Activated B cell treated with CpG ODN at 0.5 μM for 24 hours (primary cell): ENCODE results near the gene KRTAP4-3. TPM values are rescaled to one million over a fixed set of nuclear protein-coding genes. Genes with fewer than 3 reads are reported as not detected.
"Not testable (repeated sequence)": the region's sequence is repeated elsewhere in the genome, so short reads cannot be mapped to it uniquely, and the experiment has no call there.

Experiments
- ATAC-seq: fragments of 200-7000 bp; cut with Tn5 transposase; one replicate; pipeline ENCODE4 v1.10.0; 2021; ENCODE audit warnings: low read depth, mild to moderate bottlenecking, moderate library complexity
- CTCF ChIA-PET: fragments of 350-600 bp; sonication (Branson Sonifier 250); formaldehyde crosslinking; loops from one replicate; lab custom pipeline; 2021; ENCODE audit warnings: antibody characterized with exemption; lab: Charles Lee
- POLR2A ChIA-PET: fragments of 350-600 bp; sonication (Branson Sonifier 250); formaldehyde crosslinking; loops from one replicate; lab custom pipeline; 2021; ENCODE audit warnings: antibody characterized with exemption; lab: Charles Lee
- DNase-seq: peaks from one replicate; pipeline ENCODE4 v3.0.0; 2022
- H3K27ac Mint-ChIP-seq: one replicate; pipeline ENCODE4 v1.8.0; 2020; ENCODE audit warnings: mixed read lengths
- H3K27me3 Mint-ChIP-seq: one replicate; pipeline ENCODE4 v1.8.0; 2021; ENCODE audit warnings: mixed read lengths
- H3K36me3 Mint-ChIP-seq: one replicate; pipeline ENCODE4 v1.8.0; 2021; ENCODE audit warnings: low read depth, mixed read lengths
- H3K4me1 Mint-ChIP-seq: one replicate; pipeline ENCODE4 v1.8.0; 2021; ENCODE audit warnings: mixed read lengths
- H3K4me3 Mint-ChIP-seq: one replicate; pipeline ENCODE4 v1.8.0; 2020; ENCODE audit warnings: mild to moderate bottlenecking, mixed read lengths
- H3K9me3 Mint-ChIP-seq: one replicate; pipeline ENCODE4 v1.8.0; 2020; ENCODE audit warnings: mixed read lengths
- intact Hi-C: fragments of 100-400 bp; cut with micrococcal nuclease; formaldehyde crosslinking; loops from one replicate; pipeline ENCODE4 v1.15.1; 2024
- total RNA-seq: library from RNA; stranded (reverse); gene quantifications from 2 replicates; pipeline ENCODE4 v1.2.3, GENCODE V29; 2022
- TF ChIP-seq, protein P1 (sequence below): fragments of 200-600 bp; IDR thresholded peaks from one replicate; pipeline ENCODE4 v1.8.0; 2022; ENCODE audit warnings: antibody characterized with exemption, mild to moderate bottlenecking

KRTAP4-3 gene
- total RNA-seq, 1 donor from 2014 or later, result not detected

DNA sequence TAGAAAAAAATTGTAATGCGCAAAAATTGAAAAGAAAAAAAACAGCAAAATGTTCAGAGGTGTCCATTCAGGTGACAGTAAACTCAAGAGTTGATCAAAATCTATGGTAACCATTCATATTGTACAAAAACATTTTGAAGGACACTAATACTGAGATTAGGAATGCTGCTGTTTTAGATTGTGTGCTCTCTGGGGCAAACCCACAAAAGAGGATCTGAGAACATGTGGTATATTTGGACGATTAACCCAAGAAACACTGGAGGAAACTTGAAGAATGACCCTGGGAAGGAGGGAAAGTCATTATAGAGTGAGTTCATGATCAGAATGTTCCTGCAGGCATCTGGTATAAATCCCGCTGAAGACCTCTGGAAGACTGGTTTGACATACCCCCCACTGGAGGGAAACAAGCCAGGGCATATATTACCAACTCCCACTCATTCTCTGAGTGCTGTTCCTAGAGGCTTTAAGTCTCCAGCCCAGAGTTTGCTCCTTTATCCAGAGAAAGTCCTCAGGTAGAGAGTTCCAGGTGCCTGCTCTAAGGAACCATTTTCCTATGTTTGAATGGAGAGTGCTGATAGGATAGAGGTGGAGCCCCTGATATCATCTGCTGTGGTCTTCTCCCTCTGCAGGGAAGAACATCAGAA is 8.8 kb upstream of the KRTAP4-3 start:
- H3K4me3 Mint-ChIP-seq, result peak overlapping the region; percentile 24
- H3K36me3 Mint-ChIP-seq, result no peaks in the 10 kb centered on the region
- peaks cover 41% of the 10 kb centered on the region for H3K4me1 Mint-ChIP-seq
- DNase-seq (no peak), ATAC-seq (peak; percentile 70)
- ChIA-PET POLR2A (interaction anchor here (1.0 to 1.2 kb wide), 2 partner anchors 11 to 513 kb away, joined by 3 to 4 read pairs; no protein-coding TSS in a partner anchor), CTCF (no interaction called here)
- TF ChIP-seq, protein P1, sequence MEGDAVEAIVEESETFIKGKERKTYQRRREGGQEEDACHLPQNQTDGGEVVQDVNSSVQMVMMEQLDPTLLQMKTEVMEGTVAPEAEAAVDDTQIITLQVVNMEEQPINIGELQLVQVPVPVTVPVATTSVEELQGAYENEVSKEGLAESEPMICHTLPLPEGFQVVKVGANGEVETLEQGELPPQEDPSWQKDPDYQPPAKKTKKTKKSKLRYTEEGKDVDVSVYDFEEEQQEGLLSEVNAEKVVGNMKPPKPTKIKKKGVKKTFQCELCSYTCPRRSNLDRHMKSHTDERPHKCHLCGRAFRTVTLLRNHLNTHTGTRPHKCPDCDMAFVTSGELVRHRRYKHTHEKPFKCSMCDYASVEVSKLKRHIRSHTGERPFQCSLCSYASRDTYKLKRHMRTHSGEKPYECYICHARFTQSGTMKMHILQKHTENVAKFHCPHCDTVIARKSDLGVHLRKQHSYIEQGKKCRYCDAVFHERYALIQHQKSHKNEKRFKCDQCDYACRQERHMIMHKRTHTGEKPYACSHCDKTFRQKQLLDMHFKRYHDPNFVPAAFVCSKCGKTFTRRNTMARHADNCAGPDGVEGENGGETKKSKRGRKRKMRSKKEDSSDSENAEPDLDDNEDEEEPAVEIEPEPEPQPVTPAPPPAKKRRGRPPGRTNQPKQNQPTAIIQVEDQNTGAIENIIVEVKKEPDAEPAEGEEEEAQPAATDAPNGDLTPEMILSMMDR, result no peak
- no peaks in the 10 kb centered on the region for H3K9me3 Mint-ChIP-seq
- H3K27me3 Mint-ChIP-seq, result peaks cover 8% of the 10 kb centered on the region
- peak overlapping the region; percentile 47 for H3K27ac Mint-ChIP-seq
- intact Hi-C loops, result loop anchor here (1.0 to 5.0 kb wide), 2 partner anchors 45 to 131 kb away; no protein-coding TSS in a partner anchor

DNA sequence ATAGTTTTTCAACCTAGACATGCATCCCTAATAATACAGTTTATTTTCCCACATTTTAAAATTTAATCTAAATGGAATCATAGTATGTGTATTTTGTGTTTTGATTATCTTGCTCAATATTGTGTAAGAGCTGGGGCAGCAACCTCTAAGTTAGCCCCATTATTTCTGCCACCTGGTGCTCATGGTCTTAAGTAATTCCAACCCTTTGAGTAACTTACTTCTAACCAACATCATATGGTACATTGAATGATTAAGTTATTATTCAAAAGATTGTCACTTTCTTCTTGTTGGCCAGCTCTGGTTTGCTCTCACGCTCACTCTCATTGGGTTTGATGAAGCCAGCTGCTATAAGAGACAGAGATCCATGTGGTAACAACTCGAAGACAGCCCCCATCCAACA is 3.9 kb upstream of the KRTAP4-3 start:
- ChIA-PET CTCF (no interaction called here), POLR2A (no interaction called here)
- H3K9me3 Mint-ChIP-seq, result no peaks in the 10 kb centered on the region
- peaks cover 10% of the 10 kb centered on the region for H3K27me3 Mint-ChIP-seq
- TF ChIP-seq, protein P1, result no peak
- ATAC-seq, result no peak
- no peak overlapping the region for H3K4me3 Mint-ChIP-seq
- no peaks in the 10 kb centered on the region for H3K36me3 Mint-ChIP-seq
- DNase-seq, result no peak
- peaks cover 23% of the 10 kb centered on the region for H3K4me1 Mint-ChIP-seq
- H3K27ac Mint-ChIP-seq, result no peak overlapping the region
- intact Hi-C loops, result no loop called here

DNA sequence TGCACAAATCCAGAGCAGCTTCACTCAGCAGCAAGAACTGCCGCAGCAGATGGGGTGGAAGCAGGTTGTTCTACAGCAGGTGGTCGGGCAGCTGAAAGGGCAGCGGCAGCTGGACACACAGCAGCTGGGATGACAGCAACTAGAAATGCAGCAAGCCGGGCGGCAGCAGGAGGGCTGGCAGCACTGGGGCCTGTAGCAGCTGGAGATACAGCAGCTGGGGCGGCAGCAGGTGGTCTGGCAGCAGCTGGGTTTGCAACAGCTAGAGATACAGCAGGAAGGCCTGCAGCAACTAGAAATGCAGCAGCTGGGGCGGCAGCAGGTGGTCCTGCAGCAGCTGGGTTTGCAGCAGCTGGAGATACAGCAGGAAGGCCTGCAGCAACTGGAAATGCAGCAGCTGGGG is 460 bp downstream of the KRTAP4-3 start:
- no peak overlapping the region for H3K4me3 Mint-ChIP-seq
- no peaks in the 10 kb centered on the region for H3K4me1 Mint-ChIP-seq
- no peaks in the 10 kb centered on the region for H3K36me3 Mint-ChIP-seq
- H3K27ac Mint-ChIP-seq, result no peak overlapping the region
- intact Hi-C loops, result no loop called here
- no peaks in the 10 kb centered on the region for H3K9me3 Mint-ChIP-seq
- H3K27me3 Mint-ChIP-seq, result peaks cover 4% of the 10 kb centered on the region
- TF ChIP-seq, protein P1, result no peak
- CTCF ChIA-PET, result no interaction called here
- DNase-seq (no peak), ATAC-seq (no peak)
- POLR2A ChIA-PET, result no interaction called here

DNA sequence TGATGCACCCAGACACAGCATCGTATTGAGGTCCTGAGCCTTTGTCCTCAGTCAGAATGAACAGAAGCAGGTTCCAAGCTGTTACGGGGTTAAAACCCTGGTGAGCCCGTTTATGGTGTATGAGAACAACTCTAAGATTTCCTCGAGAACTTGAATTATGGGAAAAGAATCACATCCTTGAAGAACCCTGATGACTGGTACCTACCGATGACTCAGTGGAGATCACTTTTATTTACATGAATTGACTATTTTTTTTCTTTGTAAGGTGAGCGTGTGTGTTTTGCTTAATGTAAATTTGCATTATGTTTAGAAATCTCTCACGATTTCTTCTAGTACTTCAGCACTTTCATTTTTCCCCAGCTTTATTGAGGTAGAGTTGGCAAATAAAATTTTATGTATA is 4.2 kb downstream of the KRTAP4-3 start:
- Mint-ChIP-seq H3K36me3 (no peaks in the 10 kb centered on the region), H3K9me3 (no peaks in the 10 kb centered on the region), H3K27ac (no peak overlapping the region), H3K4me3 (no peak overlapping the region), H3K27me3 (peaks cover 11% of the 10 kb centered on the region), H3K4me1 (no peaks in the 10 kb centered on the region)
- ATAC-seq, result no peak
- intact Hi-C loops, result no loop called here
- ChIA-PET CTCF (no interaction called here), POLR2A (no interaction called here)
- no peak for DNase-seq
- TF ChIP-seq, protein P1, result no peak

DNA sequence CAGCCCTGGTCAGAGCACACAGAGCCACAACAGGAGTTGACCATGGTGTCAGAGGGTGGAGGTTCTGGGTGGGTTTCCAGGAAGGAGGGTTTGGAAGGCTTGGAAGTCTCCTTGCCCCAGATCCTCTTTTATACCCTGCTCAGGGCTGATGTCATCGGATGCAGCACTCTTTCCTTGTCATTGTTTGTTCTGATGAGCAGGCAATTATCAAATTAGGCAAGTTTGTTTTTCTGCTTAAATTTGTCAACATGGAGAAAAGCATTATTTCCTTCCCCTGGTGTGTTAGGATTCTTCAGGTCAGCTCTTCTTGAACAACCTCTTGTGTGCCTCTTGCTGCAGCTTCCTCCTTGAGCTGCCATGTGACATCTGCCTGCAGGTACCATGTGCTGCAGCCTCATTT is 7.4 kb downstream of the KRTAP4-3 start, which contains the start of gene KRTAP4-4:
KRTAP4-4 (minus strand) TSS at position 101 of the 400 bp plus-strand sequence; CDS start at position 44, 57 bp downstream.
- no peak for ATAC-seq
- Mint-ChIP-seq H3K4me3 (no peak within 1 kb of the TSS), H3K27me3 (peaks cover 26% of the 10 kb centered on the region), H3K36me3 (no peaks in the 10 kb centered on the region), H3K9me3 (no peaks in the 10 kb centered on the region), H3K27ac (no peak within 1 kb of the TSS), H3K4me1 (no peaks in the 10 kb centered on the region)
- TF ChIP-seq, protein P1, result no peak
- no peak for DNase-seq
- intact Hi-C loops, result no loop called here
- POLR2A ChIA-PET, result no interaction called here
- CTCF ChIA-PET, result no interaction called here

DNA sequence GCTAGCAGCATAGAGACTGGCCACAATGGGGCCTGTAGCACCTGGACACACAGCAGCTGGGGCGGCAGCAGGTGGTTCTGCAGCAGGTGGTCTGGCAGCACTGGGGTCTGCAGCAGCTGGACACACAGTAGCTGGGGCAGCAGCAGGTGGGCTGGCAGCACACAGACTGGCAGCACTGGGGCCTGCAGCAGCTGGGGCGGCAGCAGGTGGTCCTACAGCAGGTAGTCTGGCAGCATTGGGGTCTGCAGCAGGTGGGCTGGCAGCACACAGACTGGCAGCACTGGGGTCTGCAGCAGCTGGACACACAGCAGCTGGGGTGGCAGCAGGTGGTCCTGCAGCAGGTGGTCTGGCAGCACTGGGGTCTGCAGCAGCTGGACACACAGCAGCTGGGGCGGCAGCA is 7.8 kb downstream of the KRTAP4-3 start:
- intact Hi-C loops, DNase-seq, CTCF ChIA-PET, H3K4me3 Mint-ChIP-seq, H3K9me3 Mint-ChIP-seq, H3K4me1 Mint-ChIP-seq, ATAC-seq, H3K36me3 Mint-ChIP-seq, H3K27ac Mint-ChIP-seq, POLR2A ChIA-PET: not testable (repeated sequence)
- peaks cover 28% of the 10 kb centered on the region for H3K27me3 Mint-ChIP-seq
